GM21390 (cell line): ENCODE results near the gene AGPAT1.
A peak's percentile ranks its signal among the peaks of the same experiment; 100 is the strongest.

Experiments used
- ATAC-seq: cut with Tn5 transposase; IDR thresholded peaks from one replicate; pipeline ENCODE4 v1.9.1; 2021; ENCODE audit not compliant: unreplicated experiment

Gene AGPAT1

DNA sequence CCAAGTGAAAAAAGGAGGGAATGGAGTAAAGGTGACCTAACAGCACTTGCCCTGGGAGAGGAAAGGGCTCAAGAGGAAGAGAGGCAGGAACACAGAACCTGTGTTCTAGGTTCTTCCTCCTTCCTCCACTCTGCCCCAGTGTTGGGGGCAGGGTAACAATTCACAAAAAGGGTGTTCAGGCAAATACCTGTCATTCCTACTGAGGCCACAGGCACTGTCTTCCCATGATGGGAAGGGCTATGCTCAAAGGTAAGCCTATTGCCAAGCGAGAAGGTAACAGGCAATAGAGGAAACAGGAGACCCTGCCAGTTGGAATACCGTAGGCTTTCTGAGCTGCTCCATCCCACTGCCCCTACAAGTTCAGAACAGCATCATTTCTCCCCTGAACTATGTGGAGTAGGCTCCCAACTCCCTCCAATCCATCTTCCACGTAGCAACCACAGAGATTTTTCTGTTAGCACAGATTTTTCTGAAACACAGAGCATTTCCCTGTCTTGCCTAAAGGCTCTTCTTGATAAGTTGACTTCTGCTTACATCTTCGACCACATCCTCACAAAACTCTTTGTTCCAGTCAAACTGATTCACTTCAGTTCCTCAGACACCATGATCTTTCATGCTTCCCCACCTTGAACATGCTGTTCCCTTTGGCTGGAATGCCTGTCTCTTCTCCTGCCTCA, 2.7 kb downstream of the AGPAT1 start:
- ATAC-seq = no peak

DNA sequence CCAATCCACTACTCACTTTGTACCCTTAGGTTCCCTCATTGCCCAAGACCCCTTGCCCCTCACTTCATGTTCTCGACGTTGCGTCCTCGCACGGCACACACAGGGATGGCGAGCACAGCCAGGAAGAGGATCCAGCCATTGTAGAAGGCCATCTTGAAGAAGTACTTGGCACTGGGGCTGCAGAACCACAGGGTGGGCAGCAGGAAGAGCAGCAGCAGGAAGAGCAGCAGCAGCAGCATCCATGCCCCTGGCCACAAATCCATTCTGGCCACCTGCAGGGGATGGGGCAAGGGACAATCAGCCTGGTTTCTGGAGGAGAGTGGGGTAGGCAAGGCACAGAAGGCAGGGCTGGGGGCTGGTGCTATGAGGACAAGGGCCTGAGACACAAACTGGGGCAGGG, 4.7 kb downstream of the AGPAT1 start:
- ATAC-seq = no peak

DNA sequence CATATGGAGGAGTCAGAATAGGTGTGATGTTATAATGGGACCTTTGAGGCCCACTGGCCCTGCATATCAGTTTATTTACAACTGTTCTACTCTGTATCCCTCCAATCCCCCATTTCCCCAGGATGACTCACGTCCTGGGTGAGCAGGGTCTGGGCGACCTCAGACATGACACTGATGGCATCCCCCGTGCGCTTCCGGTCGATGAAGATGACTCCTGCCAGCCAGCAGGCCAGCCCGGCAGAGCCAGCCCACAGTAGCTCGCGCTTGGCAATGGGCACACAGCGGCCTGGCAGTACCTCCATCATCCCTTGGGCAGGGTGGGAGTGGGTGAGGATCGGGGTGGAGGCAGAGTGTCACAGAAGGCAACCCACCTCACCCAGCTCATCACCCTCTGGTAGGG, 5.6 kb downstream of the AGPAT1 start:
- no peak for ATAC-seq

DNA sequence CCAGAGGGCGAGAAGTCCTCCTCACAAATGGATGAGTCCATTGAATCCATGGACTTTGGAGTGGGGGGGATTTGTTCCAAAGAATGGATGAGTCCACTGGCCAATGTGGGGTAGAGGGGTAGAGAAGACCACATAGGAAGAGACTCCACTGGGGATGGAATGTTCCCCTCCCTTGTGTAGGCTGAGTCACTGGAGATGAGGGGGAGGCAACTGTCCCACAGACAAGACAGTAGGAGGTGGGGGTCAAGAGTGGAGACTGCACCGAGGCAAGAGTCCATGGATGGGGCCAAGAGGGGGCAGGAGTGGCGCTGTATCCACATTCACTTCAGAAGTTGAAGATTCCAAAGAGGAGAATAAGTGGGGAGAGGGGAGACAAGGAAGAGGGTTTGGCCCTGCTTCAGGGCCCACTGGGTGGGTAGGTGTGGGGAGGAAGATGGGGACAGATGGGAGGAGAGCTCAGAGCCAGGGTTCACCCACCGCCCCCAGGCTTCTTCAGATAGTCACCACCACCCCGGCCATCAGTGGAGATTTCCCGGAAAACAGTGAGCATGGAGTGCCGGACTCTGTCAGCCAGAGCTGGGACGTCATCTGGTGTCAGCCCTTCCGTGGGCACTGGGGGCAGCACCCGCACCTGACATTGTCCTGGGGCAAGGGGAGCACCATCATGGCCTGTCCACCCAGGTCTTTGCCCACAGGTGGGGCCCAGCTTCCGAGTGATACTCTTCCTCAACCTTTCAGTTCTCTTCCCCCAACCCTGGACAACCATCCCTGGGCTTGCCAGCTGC, 6.9 kb downstream of the AGPAT1 start:
- ATAC-seq = no peak

DNA sequence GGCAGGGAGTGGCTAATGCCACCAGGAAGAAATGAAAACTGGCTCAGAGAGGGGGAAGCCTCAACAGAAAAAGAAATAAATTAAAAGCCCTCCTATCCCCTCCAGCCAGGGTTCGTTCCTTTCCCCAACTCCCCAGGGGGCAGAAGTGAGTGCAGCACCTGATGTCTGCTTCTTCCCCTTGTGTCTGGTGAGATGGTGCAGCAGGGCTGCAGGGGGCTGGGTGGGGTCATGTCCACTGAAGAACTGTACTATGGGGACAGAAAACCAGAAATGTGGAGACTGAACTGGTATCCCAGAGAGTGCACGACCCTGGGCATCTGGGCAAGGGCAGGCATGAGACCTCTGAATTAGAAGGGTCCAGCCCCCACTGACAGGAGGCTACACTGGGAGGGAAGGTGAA, 7.5 kb downstream of the AGPAT1 start:
- no peak for ATAC-seq

DNA sequence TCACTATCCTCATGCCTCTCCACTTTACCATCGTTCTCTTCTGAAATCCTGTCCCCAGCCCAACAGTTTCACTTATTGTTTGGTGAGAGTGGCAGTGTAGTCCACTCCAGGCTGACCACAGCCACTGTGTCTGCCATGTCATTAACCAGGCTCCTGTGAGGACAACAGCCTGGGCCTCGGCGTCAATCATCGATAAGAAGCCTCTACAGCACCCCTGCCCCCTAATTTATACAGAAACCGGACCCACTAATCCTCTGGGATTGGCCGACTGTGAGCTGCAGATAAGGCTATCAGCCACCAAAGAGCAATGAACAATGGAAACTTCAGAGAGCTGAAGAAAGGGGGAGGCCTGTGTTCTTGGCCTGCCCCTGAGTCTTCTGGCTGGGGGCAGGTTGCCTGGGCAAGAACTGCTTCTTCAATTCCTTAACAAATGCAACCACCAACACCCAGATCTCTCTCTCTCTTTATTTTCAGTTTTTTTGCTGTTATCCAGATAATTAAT, 8.1 kb downstream of the AGPAT1 start:
- ATAC-seq = no peak

DNA sequence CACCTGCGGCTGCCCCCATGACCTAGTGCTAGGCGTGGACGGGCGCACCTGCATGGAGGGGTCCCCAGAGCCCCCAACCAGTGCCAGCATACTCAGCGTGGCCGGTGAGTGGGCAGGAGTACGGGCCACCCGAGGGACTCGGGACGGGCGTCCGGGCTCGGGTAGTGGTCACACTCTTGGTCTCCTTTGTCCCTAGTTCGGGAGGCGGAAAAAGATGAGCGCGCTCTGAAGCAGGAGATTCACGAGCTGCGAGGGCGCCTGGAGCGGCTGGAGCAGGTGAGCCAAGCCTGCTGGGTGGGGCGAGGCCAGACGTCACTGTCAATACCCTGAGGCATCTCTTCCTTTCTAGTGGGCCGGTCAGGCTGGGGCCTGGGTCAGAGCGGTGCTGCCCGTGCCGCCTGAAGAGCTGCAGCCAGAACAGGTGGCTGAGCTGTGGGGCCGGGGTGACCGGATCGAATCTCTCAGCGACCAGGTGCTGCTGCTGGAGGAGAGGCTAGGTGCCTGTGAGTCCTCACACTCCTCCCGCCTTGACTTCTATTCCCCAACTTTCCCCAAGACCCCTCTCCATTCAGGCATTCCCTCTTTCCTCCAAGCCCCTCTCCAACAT, 8.6 kb downstream of the AGPAT1 start:
- no peak for ATAC-seq

DNA sequence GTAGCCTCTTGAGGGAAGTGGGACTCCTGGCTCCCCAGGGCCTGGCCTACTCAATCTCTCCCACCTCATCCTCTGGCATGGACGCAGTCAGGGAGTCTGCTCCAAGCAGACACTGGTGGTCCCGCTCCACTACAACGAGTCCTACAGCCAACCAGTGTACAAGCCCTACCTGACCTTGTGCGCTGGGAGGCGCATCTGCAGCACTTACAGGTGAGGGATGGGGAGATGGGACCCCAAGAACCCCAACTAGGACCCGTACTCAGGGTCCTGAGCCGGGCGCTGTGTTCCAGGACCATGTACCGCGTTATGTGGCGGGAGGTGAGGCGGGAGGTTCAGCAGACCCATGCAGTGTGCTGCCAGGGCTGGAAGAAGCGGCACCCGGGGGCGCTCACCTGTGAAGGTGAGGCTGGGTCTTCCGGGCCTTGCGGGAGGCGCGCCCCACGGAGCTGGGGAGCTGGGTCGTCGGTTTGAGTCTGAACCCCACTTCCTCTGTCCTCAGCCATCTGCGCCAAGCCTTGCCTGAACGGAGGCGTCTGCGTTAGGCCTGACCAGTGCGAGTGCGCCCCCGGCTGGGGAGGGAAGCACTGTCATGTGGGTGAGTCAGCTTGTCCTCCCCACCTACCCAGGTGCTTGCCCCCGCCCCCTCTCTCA, 9.3 kb downstream of the AGPAT1 start:
- ATAC-seq = no peak

DNA sequence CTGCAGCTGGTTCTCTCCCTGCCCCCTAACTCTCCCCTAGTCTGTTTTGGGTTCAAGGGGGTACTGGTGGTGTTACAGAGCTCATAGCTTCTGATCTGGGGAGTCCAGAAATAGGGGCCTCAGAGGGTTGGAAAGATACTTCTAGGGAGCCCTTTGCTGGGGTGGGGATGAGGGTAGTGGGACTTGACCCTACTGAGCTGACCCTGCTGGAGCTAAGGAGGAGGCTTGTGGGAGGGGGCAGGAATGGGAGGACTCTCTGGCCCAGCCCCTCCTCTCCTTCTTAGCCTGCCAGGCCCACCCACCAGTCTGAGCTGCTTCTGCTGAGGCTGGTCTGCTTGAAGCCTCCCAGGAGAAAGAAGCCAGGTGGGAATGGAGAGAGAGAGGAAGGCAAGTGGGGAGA, 11.6 kb downstream of the AGPAT1 start, which contains the start of gene EGFL8:
EGFL8 (plus strand) TSS at position 301 of the 400 bp plus-strand sequence. CDS start 1,571 bp downstream, outside the sequence.
- no peak for ATAC-seq

DNA sequence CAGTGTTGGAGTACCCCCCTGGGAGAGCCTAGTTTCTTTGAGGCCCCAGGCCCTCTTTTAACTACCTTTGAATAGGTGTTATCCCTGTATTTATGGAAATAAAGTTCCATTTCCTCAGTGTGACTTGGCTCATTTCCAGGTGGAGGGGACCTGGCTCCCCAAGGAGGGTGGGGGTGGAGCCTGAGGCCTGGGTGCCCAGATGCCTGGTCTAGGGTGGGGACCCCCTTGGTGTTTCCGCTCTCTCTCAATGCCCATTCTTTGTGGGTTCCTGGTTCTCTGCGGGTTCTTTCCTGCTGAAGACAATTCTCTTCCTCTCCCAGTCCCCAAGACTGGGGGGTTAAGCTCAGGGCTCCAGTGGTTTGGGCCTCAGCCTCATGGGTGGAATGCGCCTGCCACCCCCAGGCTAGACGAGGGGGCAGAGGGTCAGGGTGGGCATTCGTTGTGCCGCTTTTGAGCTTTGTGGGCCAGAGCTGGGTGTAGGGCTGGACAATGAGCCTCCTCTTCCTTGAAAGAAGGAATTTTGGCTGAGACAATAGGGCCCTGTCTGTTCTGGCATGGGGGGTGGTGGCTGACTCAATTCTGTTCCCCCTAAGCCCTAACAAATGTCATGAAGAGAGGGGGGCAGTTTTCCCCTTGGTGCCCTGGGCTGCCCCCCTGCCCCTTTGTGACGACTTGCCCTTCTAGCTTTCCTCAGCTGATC, 12.2 kb downstream of the AGPAT1 start:
- ATAC-seq = no peak

DNA sequence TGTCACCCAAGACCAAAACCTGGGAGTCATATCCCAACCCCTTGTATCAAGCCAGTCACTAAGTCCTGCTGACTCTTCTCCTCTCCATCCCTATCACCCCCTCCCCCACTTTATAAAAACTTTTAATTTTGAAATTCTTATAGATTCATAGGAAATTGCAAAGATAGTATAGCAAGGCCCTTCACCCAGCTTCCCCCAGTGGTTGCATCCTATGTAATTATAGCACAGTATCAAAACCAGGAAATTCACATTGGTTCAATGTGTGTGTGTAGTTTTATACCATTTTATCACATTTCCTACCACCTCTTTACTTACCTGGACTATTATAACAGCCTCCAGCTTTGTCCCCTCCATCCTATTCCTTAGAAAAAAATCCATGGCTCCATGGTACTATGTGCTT, 17.8 kb downstream of the AGPAT1 start:
- no peak for ATAC-seq

DNA sequence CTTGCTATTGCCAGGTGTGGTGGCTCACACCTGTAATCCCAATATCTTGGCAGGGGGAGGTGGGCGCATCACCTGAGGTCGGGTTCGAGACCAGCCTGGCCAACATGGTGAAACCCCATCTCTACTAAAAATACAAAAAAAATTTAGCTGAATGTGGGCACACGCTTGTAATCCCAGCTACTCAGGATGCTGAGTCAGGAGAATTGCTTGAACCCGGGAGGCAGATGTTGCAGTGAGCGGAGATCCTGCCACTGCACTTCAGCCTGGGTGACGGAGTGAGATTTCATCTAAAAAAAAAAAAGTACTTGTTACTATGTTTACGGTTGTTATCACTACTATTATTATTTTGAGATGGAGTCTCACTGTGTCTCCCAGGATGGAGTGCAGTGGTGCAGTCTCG, 19.0 kb downstream of the AGPAT1 start:
- no peak for ATAC-seq

DNA sequence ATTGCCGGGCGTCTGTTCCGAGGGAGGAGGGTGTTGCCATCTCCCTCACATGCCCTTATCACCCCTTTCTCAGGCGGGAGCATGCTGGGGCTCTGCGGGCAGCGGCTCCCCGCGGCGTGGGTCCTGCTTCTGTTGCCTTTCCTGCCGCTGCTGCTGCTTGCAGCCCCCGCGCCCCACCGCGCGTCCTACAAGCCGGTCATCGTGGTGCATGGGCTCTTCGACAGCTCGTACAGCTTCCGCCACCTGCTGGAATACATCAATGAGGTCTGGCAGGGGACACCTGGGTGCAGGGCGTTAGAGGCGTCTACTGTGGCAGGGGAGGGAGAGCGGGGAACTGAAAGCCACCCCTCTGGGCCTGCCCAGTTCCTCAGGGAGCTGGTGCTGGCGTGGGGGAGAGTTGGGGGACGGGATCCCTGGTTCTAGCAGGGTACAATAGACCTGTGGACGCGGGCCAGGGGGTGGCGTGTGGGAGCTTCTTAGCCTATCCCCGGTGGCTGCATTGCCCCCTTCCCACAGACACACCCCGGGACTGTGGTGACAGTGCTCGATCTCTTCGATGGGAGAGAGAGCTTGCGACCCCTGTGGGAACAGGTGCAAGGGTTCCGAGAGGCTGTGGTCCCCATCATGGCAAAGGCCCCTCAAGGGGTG, 21.2 kb downstream of the AGPAT1 start:
- peak; percentile 57 for ATAC-seq

DNA sequence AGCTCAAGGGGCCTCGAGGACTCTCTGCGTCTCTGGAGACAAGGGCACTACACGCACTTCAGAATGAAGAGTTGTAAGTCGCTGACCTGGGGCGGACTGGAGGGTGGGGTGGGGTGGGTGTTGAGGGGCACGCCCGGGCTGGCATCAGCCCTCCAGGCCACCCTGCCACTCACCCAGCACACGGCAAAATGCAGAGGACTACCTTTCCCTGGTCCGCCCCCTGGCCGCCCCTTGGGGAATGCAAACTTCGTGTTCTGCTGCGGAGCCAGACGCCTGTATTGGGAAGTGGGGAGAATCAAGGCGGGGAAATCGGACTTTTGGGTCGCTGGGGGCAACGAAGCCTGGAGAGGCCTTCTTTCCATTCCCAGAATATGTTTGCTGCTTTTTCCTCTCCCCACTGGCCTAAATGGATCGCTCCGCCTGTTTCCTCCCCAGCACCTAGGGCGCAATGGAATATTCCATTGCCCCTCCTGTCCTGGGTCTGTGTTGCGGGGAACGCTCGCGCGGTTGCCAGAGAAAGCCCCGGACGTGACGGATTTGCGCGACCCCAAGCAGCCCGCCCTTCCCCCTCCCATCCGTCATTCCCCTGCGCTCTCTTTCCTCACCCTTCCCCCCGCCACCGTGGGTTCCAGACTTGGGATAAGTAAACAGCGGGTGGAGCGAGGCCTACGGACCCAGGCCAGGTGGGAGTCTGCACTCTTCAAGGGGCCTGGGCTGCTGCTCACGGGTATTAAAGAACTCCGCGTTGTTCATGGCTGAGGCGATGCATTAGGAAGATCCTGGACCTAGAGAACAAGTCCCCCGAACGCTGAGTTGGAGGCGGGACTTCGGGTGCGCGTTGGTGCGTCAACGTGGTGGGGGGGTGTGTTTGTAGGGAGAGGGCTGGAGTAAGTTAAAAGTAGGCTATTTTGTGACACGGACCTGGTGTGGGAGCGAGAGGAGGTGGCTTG, 22.0 kb downstream of the AGPAT1 start, which contains the start of gene PPT2:
PPT2 (plus strand) TSS at position 578 of the 950 bp plus-strand sequence. CDS start 454 bp downstream, outside the sequence.
- peak; percentile 36 for ATAC-seq

DNA sequence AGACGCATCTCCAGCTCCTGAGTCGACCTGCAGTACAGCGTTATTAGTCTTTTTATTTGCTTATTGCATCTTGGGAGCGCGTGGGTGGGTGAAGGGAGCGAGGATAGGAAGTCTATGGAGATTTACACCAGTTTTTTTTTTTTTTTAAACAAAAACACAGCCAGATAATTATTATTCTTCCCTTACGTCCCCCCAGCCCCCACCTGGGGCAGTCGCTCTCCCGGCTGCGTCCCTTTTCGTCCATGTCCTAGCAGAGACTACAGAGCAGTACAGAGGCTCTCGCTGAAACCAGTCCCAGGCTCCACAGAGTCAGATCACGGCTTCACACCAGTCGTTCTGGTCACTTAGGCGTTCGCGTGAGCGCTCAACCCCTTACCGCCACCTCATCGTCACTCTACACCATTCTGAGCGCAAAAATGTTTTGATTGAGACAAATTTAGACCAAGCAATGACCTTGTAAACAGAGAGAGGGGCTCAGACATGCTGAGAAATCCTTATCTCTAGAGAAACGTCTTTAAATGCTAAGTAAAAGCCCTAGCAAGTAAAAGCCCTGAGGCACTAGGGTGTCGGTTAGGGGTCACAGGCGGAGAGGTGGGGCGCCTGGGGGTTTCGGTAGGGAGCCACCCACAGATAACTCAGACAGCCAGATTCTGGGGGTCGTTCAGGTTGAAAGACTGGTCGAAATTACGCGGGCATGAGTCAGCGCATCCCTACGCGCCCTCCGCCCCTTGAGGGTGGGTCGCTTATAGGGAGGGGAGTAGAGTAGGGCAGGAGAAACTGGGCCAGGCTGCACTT, 22.9 kb downstream of the AGPAT1 start:
- ATAC-seq = no peak

DNA sequence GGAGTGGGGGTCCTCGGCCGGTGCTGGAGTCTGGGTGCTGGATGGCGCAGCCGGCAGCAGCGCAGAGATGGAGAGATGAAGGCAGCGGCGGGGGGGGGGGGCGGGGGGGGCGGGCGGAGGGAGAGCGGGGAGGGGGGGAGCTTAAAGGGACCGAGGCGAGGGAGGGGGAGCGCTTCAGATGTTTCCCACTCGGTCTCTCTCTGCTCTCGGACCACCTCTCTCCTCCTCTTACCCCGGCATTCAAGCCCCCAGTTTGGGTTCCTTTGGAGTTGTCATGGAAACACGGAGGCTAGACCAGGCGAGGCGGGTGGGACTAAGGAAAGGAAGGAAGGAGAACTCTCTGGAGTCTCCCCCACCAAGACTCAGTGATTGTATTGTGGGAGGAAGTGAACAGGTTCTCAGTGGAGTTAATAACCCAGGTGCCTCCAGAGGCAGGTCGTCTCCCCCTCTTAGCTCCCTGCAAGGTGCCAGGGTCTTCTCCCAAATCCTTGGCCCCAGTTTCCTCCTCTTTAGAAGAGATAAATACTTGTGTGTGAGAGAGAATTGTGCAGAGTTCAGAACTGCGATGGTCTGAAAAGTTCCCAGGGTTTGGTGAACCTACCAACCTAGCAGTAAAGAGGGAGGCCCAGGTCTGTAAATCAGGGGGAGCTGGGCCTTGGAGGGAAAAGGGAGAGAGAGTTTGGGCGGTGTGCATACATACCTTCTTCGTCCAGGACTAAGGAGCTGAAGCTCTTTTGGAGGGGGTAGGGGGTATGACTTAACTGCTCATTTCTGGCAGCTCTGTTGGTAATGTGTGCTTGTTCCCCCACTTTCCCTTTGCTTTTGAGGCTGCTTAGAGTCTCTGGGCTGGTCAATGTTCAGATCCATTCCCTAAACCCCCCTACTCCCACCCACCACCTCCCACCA, 23.8 kb downstream of the AGPAT1 start, which contains the start of gene PRRT1:
PRRT1 (minus strand) TSS at position 77 of the 906 bp plus-strand sequence. CDS start 112 bp downstream, outside the sequence.
- ATAC-seq = no peak
